ACC112 (cell line): ENCODE data around the gene SLC38A1.

Experiments used
- H2AFZ ChIP-seq: fragments of 200-600 bp; sonication (generic); one replicate; pipeline ENCODE4 v1.6.0; 2017; ENCODE audit warnings: antibody characterized with exemption, low read length; ENCODE audit not compliant: unreplicated experiment
- H3K27ac ChIP-seq: fragments of 200-600 bp; sonication (generic); 2 replicates; pipeline ENCODE4 v1.5.1; 2014; ENCODE audit warnings: low read depth, mild to moderate bottlenecking, antibody characterized with exemption, low read length, moderate library complexity
- H3K27me3 ChIP-seq: fragments of 200-600 bp; sonication (generic); 2 replicates; pipeline ENCODE4 v1.6.1; 2014; ENCODE audit warnings: mild to moderate bottlenecking, antibody characterized with exemption, low read length, moderate library complexity, mixed read lengths; ENCODE audit not compliant: insufficient read depth
- H3K36me3 ChIP-seq: fragments of 200-600 bp; sonication (generic); 2 replicates; pipeline ENCODE4 v1.6.1; 2016; ENCODE audit warnings: mild to moderate bottlenecking, antibody characterized with exemption, low read length, moderate library complexity, mixed read lengths; ENCODE audit not compliant: insufficient read depth
- H3K4me1 ChIP-seq: fragments of 200-600 bp; sonication (generic); one replicate; pipeline ENCODE4 v1.6.1; 2016; ENCODE audit warnings: low read length, mixed read lengths; ENCODE audit not compliant: insufficient read depth, unreplicated experiment, control insufficient read depth
- H3K4me3 ChIP-seq: fragments of 200-600 bp; sonication (generic); 2 replicates; pipeline ENCODE4 v1.5.1; 2014; ENCODE audit warnings: mild to moderate bottlenecking, low read depth, low read length
- H3K79me2 ChIP-seq: fragments of 200-600 bp; sonication (generic); one replicate; pipeline ENCODE4 v1.6.0; 2016; ENCODE audit warnings: low read length; ENCODE audit not compliant: control insufficient read depth, unreplicated experiment, insufficient read depth

Gene SLC38A1

DNA sequence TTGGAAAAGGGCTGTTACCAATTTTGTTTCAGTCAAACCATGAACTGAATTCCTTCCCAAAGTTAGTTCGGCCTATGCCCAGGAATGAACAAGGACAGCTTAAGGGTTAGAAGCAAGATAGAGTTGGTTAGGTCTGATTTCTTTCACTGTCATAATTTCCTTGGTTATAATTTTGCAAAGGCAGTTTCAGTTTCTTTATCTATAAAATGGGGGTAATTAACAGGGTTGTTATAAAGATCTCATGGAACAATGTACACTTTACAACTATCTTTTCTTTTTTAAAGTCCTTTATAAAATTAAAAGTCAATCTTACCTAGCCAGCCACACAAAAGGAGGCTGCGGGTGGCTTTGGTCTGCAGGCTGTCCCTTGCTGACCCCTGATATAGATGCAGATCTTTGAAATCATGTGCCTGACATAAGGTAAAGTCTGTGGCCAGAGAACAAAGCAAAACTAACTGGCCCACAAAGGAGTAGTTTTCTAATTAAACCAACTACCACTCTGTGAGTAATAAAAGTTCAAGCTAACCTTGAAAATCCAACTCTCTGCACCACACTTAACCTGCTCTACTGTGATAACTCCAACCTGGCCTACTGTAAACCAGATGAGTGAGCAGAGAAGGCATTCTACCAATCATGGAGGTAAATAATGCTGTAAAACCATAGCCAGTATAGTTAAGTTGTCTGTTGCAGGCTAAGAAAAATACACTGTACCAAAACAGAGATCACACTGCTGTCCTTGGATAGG is 49.5 kb downstream of the SLC38A1 start:
- Histone ChIP-seq H3K4me3 (peak overlapping the region; percentile 54; the same call in 1 of the 2 replicates), H3K4me1 (peaks cover 41% of the 10 kb centered on the region), H3K27ac (peak overlapping the region; percentile 99), H3K27me3 (no peaks in the 10 kb centered on the region), H2AFZ (no peak overlapping the region), H3K79me2 (peaks cover 23% of the 10 kb centered on the region), H3K36me3 (peaks cover 17% of the 10 kb centered on the region)

DNA sequence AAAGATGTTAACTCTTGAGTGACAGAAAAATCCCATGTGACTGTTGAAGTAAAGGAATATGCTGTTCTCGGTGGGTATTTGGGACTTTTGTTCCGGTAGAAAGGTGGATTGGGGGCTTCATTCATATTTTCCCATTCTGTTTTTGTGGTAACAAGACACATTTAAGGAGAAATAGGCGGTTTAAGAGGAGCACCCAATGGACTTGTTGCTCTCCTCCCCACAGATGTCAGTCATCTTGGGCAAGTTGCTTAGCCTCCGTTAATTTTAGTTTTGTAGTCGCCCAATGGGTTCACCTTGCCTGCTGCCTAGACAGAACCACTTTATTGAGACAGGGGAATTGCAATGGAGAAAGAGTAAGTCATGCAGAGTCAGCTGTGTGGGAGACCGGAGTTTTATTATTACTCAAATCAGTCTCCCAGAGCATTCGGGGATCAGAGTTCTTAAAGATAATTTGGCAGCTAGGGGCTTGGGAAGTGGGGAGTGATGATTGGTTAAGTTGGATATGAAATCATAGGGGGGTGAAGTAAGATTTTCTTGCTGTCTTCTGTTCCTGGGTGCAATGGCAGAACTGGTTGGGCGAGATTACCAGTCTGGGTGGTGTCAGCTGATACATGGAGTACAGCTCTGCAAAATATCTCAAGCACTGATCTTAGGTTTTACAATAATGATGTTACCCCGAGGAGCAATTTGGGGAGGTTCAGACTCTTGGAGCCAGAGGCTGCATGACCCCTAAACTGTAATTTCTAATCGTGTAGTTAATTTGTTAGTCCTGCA is 50.3 kb downstream of the SLC38A1 start:
- Histone ChIP-seq H3K36me3 (peaks cover 18% of the 10 kb centered on the region), H3K79me2 (peaks cover 20% of the 10 kb centered on the region), H2AFZ (no peak overlapping the region), H3K4me1 (peaks cover 37% of the 10 kb centered on the region), H3K27ac (no peak overlapping the region), H3K4me3 (no peak overlapping the region), H3K27me3 (no peaks in the 10 kb centered on the region)

DNA sequence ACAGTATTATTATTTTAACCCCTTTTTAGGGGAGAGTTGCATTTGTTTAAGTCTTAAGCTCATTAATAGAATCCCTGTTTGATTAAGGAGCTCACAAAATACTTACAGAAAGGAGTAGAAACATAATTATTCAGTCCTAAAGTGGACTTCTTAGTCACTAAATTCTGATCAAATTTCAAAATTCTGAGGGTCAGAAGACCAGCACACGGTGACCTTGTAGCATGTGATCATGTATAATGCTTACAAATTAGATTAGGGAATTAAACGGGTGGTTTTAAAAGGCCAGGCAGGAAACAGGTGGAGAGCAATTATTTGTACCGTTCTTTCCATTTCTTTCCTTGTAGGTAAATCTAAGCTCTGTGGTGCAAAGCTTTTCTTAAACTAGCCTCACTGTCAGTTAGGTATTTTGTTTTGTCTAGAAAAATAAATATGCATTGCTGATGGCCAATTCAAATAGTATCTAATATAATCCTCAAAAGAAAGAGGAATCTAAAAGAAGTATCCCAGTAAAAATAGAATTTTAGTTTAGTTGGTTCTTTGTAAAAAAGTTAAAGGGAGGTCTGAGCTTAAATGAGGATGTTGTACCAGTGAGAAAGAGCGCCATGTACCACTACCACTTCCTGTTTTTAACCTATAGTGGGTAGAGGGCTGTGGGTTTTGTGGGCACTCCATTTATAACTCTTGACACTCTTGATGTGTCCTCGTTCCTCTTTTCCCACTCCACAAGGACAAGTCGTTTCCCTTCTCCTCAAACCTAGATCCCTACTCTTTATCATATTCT is 51.1 kb downstream of the SLC38A1 start:
- Histone ChIP-seq H3K27me3 (no peaks in the 10 kb centered on the region), H3K27ac (no peak overlapping the region), H3K4me3 (no peak overlapping the region), H3K79me2 (peaks cover 14% of the 10 kb centered on the region), H3K4me1 (peaks cover 36% of the 10 kb centered on the region), H3K36me3 (peaks cover 22% of the 10 kb centered on the region), H2AFZ (no peak overlapping the region)

DNA sequence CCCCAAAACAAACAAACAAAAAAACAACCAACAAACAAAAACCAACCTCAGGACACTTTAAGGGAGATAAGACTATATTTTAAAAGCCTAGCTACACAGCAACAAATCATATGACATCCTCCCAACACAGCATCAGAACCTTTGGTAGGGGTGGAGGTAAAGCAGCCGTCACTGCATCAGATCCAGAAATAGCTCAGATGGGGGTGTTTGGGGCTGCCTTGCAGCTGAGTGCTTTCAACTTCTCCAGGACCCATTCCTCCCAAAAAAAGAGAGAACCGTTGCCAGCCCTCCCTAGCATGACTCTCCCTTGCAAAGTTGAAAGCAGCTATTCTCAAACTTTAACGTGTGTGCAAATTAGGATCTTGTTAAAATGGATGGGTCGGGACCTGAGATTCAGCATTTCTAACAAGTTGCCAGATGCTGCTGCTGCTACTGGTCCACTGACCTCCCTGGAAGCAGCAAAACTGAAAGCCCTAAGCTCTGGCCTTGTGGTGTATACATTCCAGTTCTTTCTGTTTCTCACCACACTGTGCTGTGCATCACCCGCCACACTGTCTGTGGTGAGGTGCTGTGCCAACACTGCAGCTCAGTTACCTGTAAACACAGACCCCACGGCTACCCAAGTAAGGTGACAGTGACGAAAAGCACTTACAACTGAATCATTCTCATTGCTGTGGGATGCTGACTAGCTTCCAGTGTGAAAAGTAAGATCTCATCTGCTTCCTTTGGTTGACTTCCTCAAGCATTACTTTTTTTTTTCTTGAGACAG is 54.0 kb downstream of the SLC38A1 start:
- Histone ChIP-seq H2AFZ (no peak overlapping the region), H3K79me2 (peaks cover 14% of the 10 kb centered on the region), H3K36me3 (peaks cover 25% of the 10 kb centered on the region), H3K4me1 (peaks cover 13% of the 10 kb centered on the region), H3K4me3 (no peak overlapping the region), H3K27me3 (no peaks in the 10 kb centered on the region), H3K27ac (no peak overlapping the region)

DNA sequence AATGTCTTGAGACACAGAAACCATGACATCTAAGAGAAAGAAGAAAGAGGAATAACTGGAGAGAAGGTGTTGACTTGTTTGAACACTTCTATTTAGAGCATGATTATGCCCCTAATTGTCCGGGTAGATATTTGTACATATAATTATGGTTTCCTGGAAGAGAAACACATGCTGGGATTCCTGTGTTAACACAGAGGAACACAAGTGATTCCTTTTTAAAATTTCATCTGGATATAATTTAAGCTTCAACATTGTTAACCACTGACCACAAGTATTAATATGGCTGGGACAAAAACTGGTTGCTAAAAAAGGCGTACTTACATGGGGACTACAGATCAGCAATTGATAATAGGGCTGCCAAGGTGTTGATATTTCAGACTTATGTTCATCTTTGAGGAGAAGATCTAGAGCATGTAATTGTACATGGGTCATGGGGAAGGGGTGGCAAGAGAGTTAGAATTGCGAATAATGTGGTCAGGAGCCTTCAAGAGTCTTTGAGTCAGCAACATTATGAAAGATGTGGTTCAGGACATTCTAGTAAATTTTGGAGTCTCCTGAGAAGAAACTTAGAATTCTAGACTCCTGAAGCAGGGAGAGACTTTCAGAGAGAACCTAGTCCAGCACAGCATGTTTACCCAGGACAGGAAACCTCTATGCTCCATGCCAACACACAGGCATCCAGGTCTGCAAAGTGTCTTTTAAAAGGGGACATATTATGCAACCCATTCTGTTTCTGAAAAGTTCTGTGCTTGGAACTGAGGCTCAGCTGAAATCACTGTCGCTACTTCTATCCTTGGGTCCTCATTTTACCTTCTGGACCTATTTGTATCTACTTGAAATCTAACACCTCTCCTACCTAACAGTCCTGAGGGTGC is 56.5 kb downstream of the SLC38A1 start:
- peaks cover 22% of the 10 kb centered on the region for H3K36me3 ChIP-seq
- H3K4me3 ChIP-seq, result no peak overlapping the region
- H3K27ac ChIP-seq, result no peak overlapping the region
- no peak overlapping the region for H2AFZ ChIP-seq
- peaks cover 14% of the 10 kb centered on the region for H3K79me2 ChIP-seq
- peaks cover 18% of the 10 kb centered on the region for H3K4me1 ChIP-seq
- H3K27me3 ChIP-seq, result no peaks in the 10 kb centered on the region

DNA sequence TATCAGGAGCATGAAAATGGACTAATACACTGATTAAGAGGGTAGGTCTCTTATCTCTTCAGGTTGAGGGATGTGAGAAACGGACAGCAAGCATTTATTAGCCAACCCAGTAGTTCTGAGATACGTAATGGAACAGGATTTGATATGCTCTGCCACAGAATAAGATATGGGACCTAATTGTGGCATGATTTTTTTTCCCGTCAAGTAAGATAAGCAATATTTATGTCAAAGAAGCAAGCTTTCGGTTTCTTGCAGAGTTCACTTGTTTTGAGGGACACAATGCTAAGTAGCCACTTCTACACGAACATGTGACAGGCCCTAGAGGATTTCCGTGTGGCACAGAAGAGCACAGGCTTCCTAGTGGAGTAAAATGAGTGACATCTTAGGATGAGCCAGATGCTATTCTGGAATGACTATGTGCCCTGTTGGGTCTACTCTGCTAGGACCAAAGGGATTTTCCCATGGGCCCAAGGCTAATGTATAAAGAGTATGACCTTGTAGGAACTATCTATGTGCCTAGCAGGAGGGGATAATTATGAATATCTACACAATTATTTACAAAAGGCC is 57.9 kb downstream of the SLC38A1 start:
- H3K79me2 ChIP-seq, result peaks cover 12% of the 10 kb centered on the region
- no peak overlapping the region for H3K4me3 ChIP-seq
- H3K27ac ChIP-seq, result no peak overlapping the region
- no peak overlapping the region for H2AFZ ChIP-seq
- peaks cover 18% of the 10 kb centered on the region for H3K4me1 ChIP-seq
- peaks cover 23% of the 10 kb centered on the region for H3K36me3 ChIP-seq
- H3K27me3 ChIP-seq, result no peaks in the 10 kb centered on the region

DNA sequence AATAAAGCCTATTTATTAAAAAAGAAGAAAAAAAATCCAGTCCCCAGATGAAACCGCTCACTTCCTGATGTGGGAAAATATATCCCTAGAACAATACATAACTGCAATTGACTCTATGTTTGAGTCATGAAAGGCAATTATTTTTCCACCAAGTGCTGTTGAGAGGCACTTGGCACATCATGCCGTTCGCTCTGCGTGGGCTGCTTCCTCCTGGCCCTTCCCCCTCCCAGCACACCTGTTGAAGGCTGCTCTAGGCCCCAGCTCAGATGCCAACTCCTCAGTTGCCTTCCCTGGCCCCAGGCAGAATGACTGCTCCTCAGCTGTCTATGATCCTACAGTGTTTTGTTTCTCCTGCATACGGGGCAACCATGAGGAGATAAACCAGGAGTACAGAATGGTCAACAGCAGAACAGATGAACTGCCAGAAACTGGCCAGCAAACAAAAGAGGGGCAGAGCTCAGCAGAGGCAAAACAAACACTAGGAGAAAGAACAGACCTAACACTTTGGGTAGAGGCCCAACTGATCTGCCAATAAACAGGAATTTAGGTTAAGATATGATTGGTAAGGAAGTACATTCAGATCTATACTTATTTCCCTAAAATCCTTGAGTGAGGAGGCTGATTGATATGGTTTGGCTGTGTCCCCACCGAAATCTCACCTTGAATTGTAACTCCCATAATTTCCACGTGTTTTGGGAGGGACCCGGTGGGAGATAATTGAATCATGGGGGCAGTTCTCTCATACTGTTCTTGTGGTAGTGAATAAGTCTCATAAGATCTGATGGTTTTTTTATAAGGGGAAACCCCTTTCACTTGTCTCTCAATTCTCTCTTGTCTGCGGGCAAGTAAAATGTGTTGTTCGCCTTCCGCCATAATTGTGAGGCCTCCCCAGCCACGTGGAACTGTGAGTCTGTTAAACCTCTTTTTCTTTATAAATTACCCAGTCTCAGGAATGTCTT is 58.6 kb downstream of the SLC38A1 start:
- peaks cover 18% of the 10 kb centered on the region for H3K4me1 ChIP-seq
- H2AFZ ChIP-seq, result no peak overlapping the region
- peaks cover 12% of the 10 kb centered on the region for H3K79me2 ChIP-seq
- no peak overlapping the region for H3K4me3 ChIP-seq
- H3K27ac ChIP-seq, result peak overlapping the region; percentile 39
- no peaks in the 10 kb centered on the region for H3K27me3 ChIP-seq
- H3K36me3 ChIP-seq, result peaks cover 25% of the 10 kb centered on the region

DNA sequence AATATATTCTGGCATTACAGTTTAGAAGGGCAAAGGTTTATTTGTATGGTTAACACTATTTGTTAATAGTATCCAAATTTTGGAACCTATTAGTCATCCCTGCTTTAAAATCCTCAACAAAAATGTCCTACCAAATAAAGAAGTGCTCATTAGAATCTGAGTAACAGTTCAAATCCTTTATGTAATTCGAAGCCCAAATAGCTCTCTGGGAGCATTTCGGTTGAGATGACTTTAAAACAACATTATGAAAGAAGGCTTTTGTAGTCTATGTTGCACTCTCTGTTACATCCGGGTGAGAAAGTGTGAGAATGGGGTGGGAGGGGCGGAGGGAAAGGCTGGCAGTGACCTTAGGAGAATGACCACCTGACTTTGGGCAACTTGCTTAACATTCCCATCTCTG is 59.7 kb downstream of the SLC38A1 start:
- Histone ChIP-seq H3K4me3 (no peak overlapping the region), H3K27ac (peak overlapping the region; percentile 39), H3K36me3 (peaks cover 33% of the 10 kb centered on the region), H3K4me1 (peaks cover 18% of the 10 kb centered on the region), H2AFZ (no peak overlapping the region), H3K79me2 (peaks cover 8% of the 10 kb centered on the region), H3K27me3 (no peaks in the 10 kb centered on the region)
